Measurements from ENCODE around the gene SEC14L2. TPM values are rescaled to one million over a fixed set of nuclear protein-coding genes. Genes with fewer than 3 reads are reported as not detected.

The SEC14L2 gene
- total and polyA plus RNA-seq, 2 experiments from 2014 or later: 2.9 to 11.2 TPM

DNA sequence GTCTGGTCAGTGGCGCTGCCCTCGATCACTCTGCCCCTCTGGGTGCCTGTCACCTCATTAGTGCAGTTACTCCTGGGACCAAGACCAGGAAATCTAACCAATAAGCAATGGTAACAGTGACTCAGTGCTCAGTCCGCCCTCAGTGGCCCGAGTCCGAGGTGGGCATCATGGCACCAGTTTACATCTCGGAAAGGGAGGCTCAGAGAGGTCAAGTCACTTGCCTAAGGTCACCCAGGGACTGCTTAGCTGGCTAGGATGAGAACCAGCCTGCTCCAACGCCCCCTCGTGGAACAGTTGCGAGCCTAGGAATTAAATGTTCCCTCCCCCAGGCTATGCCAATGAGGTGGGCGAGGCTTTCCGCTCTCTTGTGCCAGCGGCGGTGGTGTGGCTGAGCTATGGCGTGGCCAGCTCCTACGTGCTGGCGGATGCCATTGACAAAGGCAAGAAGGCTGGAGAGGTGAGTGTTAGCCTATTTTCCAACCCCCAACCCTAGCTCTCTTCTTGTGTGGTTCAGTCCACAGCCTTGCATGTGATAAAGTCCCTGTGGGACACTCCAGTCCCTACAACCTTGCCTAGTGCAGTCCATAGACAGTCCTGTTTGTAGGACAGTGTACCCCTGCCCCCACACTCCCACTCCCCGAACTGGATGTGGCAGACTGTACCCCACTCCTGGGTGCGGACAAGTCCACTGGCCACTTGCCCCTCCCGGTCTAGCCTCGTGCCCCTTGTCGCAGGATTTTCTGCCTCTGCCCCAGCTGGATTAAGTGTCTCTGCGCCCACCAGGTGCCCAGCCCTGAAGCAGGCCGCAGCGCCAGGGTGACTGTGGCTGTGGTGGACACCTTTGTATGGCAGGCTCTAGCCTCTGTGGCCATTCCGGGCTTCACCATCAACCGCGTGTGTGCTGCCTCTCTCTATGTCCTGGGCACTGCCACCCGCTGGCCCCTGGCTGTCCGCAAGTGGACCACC is 29.9 kb downstream of the SEC14L2 start:
- Histone ChIP-seq H3K9me3 (ENCODE audit: low read depth) (no peaks in the 10 kb centered on the region), H3K27ac (no peak overlapping the region), H3K27me3 (no peaks in the 10 kb centered on the region), H3K36me3 (peaks cover 4% of the 10 kb centered on the region), H3K4me1 (ENCODE audit: low read depth) (peaks cover 11% of the 10 kb centered on the region), H3K4me3 (peak overlapping the region; percentile 58)
- peak; percentile 72 to 78 for DNase-seq (ENCODE audit: low read depth in 1 of 2, low spot score in 1 of 2)
- peak; percentile 73 for TF ChIP-seq CTCF (IDR thresholded peaks at IDR 0.05; ENCODE audit: low read depth, low read length)

GRCh38 chr22:30427871-30428270 is 31.1 kb downstream of the SEC14L2 start:
- Histone ChIP-seq H3K4me3 (no peak overlapping the region), H3K9me3 (ENCODE audit: low read depth) (no peaks in the 10 kb centered on the region), H3K4me1 (ENCODE audit: low read depth) (no peaks in the 10 kb centered on the region), H3K27me3 (no peaks in the 10 kb centered on the region), H3K36me3 (peaks cover 4% of the 10 kb centered on the region), H3K27ac (no peak overlapping the region)
- no peak for DNase-seq (ENCODE audit: low read depth in 1 of 2, low spot score in 1 of 2)
- TF ChIP-seq CTCF (IDR thresholded peaks at IDR 0.05; ENCODE audit: low read depth, low read length): no peak

GRCh38 chr22:30429887-30430286 is 33.1 kb downstream of the SEC14L2 start:
- Histone ChIP-seq H3K4me3 (no peak overlapping the region), H3K27ac (no peak overlapping the region), H3K4me1 (ENCODE audit: low read depth) (no peaks in the 10 kb centered on the region), H3K9me3 (ENCODE audit: low read depth) (no peaks in the 10 kb centered on the region), H3K27me3 (no peaks in the 10 kb centered on the region), H3K36me3 (peaks cover 4% of the 10 kb centered on the region)
- TF ChIP-seq CTCF (IDR thresholded peaks at IDR 0.05; ENCODE audit: low read depth, low read length): no peak
- no peak for DNase-seq (ENCODE audit: low read depth in 1 of 2, low spot score in 1 of 2)

DNA sequence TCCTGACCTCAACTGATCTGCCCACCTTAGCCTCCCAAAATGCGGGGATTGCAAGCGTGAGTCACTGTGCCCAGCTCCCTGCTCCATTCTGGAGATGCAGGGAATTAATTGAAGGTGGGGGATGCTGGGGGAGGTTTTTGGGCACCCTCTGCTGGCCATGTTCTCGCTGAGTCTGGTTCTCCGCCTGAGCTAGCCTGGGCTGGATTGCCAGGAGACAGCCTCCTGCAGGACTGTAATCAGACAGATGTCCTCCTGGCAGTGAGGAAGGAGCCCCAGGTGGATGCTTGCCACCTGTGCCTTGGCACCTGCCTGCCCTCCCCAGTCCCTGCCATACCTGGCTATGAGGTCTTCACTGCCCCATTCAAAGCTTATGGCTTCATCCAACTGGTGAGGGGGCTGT is 34.1 kb downstream of the SEC14L2 start:
- no peak for DNase-seq (ENCODE audit: low read depth in 1 of 2, low spot score in 1 of 2)
- no peaks in the 10 kb centered on the region for H3K9me3 ChIP-seq (ENCODE audit: low read depth)

DNA sequence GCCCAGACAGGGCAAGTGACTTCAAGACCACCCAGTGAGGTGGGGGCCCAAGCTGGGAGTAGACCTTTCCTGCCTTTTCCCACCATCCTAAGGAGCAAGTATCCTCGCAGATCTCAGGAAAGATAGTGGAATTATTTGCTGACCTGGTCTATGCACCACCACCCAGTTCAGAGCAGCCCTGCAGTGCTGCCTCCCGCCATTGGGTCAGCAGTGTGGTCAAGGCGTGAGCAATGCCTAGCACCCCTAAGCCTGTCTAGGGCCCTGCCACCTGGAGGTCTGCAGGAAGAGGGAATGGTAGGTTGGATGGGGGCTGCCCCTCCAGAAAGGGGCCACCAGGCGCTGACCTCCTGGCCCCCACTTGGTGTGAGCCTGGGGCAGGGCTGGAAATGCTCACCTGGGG is 35.3 kb downstream of the SEC14L2 start:
- H3K36me3 ChIP-seq: peaks cover 4% of the 10 kb centered on the region
- no peak overlapping the region for H3K4me3 ChIP-seq
- no peaks in the 10 kb centered on the region for H3K4me1 ChIP-seq (ENCODE audit: low read depth)
- no peaks in the 10 kb centered on the region for H3K27me3 ChIP-seq
- DNase-seq (ENCODE audit: low read depth in 1 of 2, low spot score in 1 of 2): no peak
- TF ChIP-seq CTCF (IDR thresholded peaks at IDR 0.05; ENCODE audit: low read depth, low read length): no peak
- no peak overlapping the region for H3K27ac ChIP-seq
- H3K9me3 ChIP-seq (ENCODE audit: low read depth): no peaks in the 10 kb centered on the region

More for the DNA sequence above, 34.1 kb downstream of the SEC14L2 start:
- H3K4me1 ChIP-seq (ENCODE audit: low read depth): no peaks in the 10 kb centered on the region
- no peak overlapping the region for H3K4me3 ChIP-seq
- no peaks in the 10 kb centered on the region for H3K27me3 ChIP-seq
- TF ChIP-seq CTCF (IDR thresholded peaks at IDR 0.05; ENCODE audit: low read depth, low read length): no peak
- peaks cover 4% of the 10 kb centered on the region for H3K36me3 ChIP-seq
- no peak overlapping the region for H3K27ac ChIP-seq

Measured in cardiac muscle cell (in vitro differentiated cells and primary cell).